Measurements from ENCODE around the gene SGK1. TPM values are rescaled to one million over a fixed set of nuclear protein-coding genes. Genes with fewer than 3 reads are reported as not detected.
"Not testable (repeated sequence)": the region's sequence is repeated elsewhere in the genome, so short reads cannot be mapped to it uniquely, and the experiment has no call there.

The SGK1 gene
- total RNA-seq, 1 donor from 2014 or later: 15.8 TPM

- Mint-ChIP-seq H3K4me3 (no peak overlapping the region), H3K36me3 (no peaks in the 10 kb centered on the region), H3K27ac (no peak overlapping the region), H3K4me1 (no peaks in the 10 kb centered on the region), H3K9me3 (peaks cover 2% of the 10 kb centered on the region), H3K27me3 (ENCODE audit: insufficient read depth, low read depth) (no peaks in the 10 kb centered on the region)
- DNase-seq (ENCODE audit: low spot score): no peak
- Histone ChIP-seq H3K9me3 (ENCODE audit: low read depth) (no peaks in the 10 kb centered on the region), H2AFZ (replicated peaks) (no peak overlapping the region), H3F3A (ENCODE audit: low read depth) (no peaks in the 10 kb centered on the region), H3K4me3 (no peak overlapping the region), H3K79me2 (ENCODE audit: low read depth) (no peaks in the 10 kb centered on the region), H3K27ac (no peak overlapping the region), H3K4me2 (no peak overlapping the region), H3K36me3 (no peaks in the 10 kb centered on the region), H3K9ac (no peak overlapping the region), H4K20me1 (ENCODE audit: low read depth) (no peaks in the 10 kb centered on the region), H3K4me1 (no peaks in the 10 kb centered on the region), H3K27me3 (no peaks in the 10 kb centered on the region)
- TF ChIP-seq CTCF (IDR thresholded peaks at IDR 0.05) (no peak), EZH2 (IDR thresholded peaks at IDR 0.05) (no peak), EZH2phosphoT487 (IDR thresholded peaks at IDR 0.05) (no peak)
These were observed 10.9 kb upstream of the SGK1 start for GRCh38 chr6:134328792-134329191.

- no peaks in the 10 kb centered on the region for H3K36me3 ChIP-seq
- H3K27me3 ChIP-seq: no peaks in the 10 kb centered on the region
- H3K4me2 ChIP-seq: no peak overlapping the region
- H4K20me1 ChIP-seq (ENCODE audit: low read depth): no peaks in the 10 kb centered on the region
- DNase-seq (ENCODE audit: low spot score): no peak
- Mint-ChIP-seq H3K4me3 (no peak overlapping the region), H3K9me3 (peaks cover 2% of the 10 kb centered on the region), H3K27me3 (ENCODE audit: insufficient read depth, low read depth) (no peaks in the 10 kb centered on the region), H3K36me3 (no peaks in the 10 kb centered on the region), H3K4me1 (no peaks in the 10 kb centered on the region), H3K27ac (no peak overlapping the region)
- no peak overlapping the region for H2AFZ ChIP-seq (replicated peaks)
- H3K79me2 ChIP-seq (ENCODE audit: low read depth): no peaks in the 10 kb centered on the region
- TF ChIP-seq EZH2phosphoT487 (IDR thresholded peaks at IDR 0.05) (no peak), CTCF (IDR thresholded peaks at IDR 0.05) (peak; percentile 21)
- no peaks in the 10 kb centered on the region for H3K4me1 ChIP-seq
- no peaks in the 10 kb centered on the region for H3K9me3 ChIP-seq (ENCODE audit: low read depth)
- no peaks in the 10 kb centered on the region for H3F3A ChIP-seq (ENCODE audit: low read depth)
- H3K9ac ChIP-seq: no peak overlapping the region
- H3K4me3 ChIP-seq: no peak overlapping the region
- H3K27ac ChIP-seq: no peak overlapping the region
These were observed 10.2 kb upstream of the SGK1 start for GRCh38 chr6:134328138-134328537.

GRCh38 chr6:134326192-134326591 lies 8.3 kb upstream of the SGK1 start:
- not testable (repeated sequence) for H3K4me1 Mint-ChIP-seq; H3K4me3 ChIP-seq; H2AFZ ChIP-seq (replicated peaks); DNase-seq (ENCODE audit: low spot score); H3K4me1 ChIP-seq; H3K4me3 Mint-ChIP-seq; H3K79me2 ChIP-seq (ENCODE audit: low read depth); H3K27me3 Mint-ChIP-seq (ENCODE audit: insufficient read depth, low read depth); H3K9ac ChIP-seq; H4K20me1 ChIP-seq (ENCODE audit: low read depth); H3K9me3 Mint-ChIP-seq; H3K4me2 ChIP-seq; H3K27me3 ChIP-seq; H3F3A ChIP-seq (ENCODE audit: low read depth); H3K9me3 ChIP-seq (ENCODE audit: low read depth); H3K36me3 ChIP-seq; H3K36me3 Mint-ChIP-seq; H3K27ac ChIP-seq; H3K27ac Mint-ChIP-seq

GRCh38 chr6:134324766-134325165 lies 6.9 kb upstream of the SGK1 start:
- Histone ChIP-seq H4K20me1 (ENCODE audit: low read depth) (no peaks in the 10 kb centered on the region), H3K27me3 (no peaks in the 10 kb centered on the region), H3K9ac (no peak overlapping the region), H3K4me1 (no peaks in the 10 kb centered on the region), H3K4me3 (no peak overlapping the region), H3K4me2 (no peak overlapping the region), H3K36me3 (no peaks in the 10 kb centered on the region), H3F3A (ENCODE audit: low read depth) (no peaks in the 10 kb centered on the region), H2AFZ (replicated peaks) (no peak overlapping the region), H3K27ac (no peak overlapping the region), H3K79me2 (ENCODE audit: low read depth) (no peaks in the 10 kb centered on the region), H3K9me3 (ENCODE audit: low read depth) (no peaks in the 10 kb centered on the region)
- H3K27me3 Mint-ChIP-seq (ENCODE audit: insufficient read depth, low read depth): no peaks in the 10 kb centered on the region
- DNase-seq (ENCODE audit: low spot score): no peak
- no peaks in the 10 kb centered on the region for H3K36me3 Mint-ChIP-seq
- peaks cover 2% of the 10 kb centered on the region for H3K9me3 Mint-ChIP-seq
- H3K4me1 Mint-ChIP-seq: no peaks in the 10 kb centered on the region
- no peak overlapping the region for H3K27ac Mint-ChIP-seq
- TF ChIP-seq EZH2phosphoT487 (IDR thresholded peaks at IDR 0.05) (no peak), EZH2 (IDR thresholded peaks at IDR 0.05) (no peak), CTCF (IDR thresholded peaks at IDR 0.05) (no peak)
- H3K4me3 Mint-ChIP-seq: no peak overlapping the region
